Measurements from ENCODE around the gene ANKMY2. TPM values are rescaled to one million over a fixed set of nuclear protein-coding genes. Genes with fewer than 3 reads are reported as not detected.
A peak's percentile ranks its signal among the peaks of the same experiment; 100 is the strongest.
"Not testable (repeated sequence)": the region's sequence is repeated elsewhere in the genome, so short reads cannot be mapped to it uniquely, and the experiment has no call there.

The ANKMY2 gene
- polyA plus RNA-seq, result 1 to 10 TPM; 5.0 to 5.9 TPM

DNA sequence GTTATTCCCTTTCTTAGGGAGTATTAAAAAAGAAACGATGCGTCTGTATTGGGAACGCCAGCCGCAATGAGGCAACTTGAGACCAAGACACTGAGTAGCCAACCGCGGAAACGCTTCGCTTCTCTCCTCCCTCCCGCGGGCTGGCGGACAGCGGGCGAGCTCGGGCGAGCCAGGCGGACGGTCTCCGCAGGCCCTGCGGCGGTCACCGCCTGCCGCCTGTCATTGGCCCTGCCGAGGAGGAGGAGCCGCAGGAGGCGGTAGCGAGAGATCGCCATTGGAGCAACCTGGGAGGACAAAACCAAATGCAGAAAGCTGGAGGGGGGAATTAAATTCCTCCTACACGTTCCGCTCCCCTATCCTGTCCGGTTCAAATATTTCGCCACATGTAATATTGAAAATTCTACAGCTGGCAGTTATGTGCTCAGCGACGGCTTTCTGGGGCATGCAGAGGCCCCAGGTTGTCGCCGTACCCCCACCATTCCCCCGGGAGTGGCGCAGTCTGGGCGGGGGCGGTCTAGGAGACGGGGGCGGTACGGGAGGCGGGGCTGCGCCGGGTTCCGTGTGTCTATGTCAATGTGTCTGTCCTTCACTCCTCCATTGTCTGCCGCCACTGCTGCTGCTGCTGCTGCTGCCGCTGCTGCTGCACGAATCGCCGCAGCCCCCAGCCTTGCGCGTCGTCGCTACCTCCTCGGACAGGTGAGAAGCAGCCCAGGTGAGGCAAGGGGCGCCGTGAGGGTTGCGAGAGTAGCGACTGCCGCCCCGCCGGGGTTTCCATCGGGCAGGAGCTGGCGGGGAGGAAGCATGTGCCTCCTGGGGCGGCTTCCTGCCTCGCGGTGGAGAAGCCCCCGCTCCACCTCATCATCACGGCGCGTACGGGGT lies at the start of gene ANKMY2, which contains the start of gene BZW2:
ANKMY2 (minus strand) TSS at position 162 of the 879 bp plus-strand sequence. CDS start 181 bp downstream, outside the sequence.
BZW2 (plus strand) TSS at position 589 of the 879 bp plus-strand sequence. CDS start 19,263 bp downstream, outside the sequence.
- H3K27ac ChIP-seq (ENCODE audit: low read depth in 2 of 2, low read length in 1 of 2), result peak within 1 kb of the TSS; percentile 93 to 94
- peak within 1 kb of the TSS; percentile 90 to 94 for H3K4me3 ChIP-seq (ENCODE audit: low read depth in 1 of 2, low read length in 2 of 2)
- peaks cover 2 to 6% of the 10 kb centered on the region in 2 donors for H3K4me1 ChIP-seq (ENCODE audit: control insufficient read depth in 2 of 2, insufficient read depth in 2 of 2, low read length in 1 of 2)
- 0% methylated on average over 71 to 73 of the region's 73 CpGs for WGBS, 2 donors
- H3K27me3 ChIP-seq (ENCODE audit: control insufficient read depth in 1 of 2, insufficient read depth in 2 of 2, low read length in 2 of 2), result no peaks in the 10 kb centered on the region
- no peaks in the 10 kb centered on the region for H3K36me3 ChIP-seq (ENCODE audit: control insufficient read depth in 2 of 2, insufficient read depth in 2 of 2, low read length in 1 of 2)
- no peaks in the 10 kb centered on the region for H3K9me3 ChIP-seq (ENCODE audit: control insufficient read depth in 2 of 2, insufficient read depth in 1 of 2, low read depth in 1 of 2, low read length in 1 of 2)

- 87 to 88% methylated on average over 6 of the region's 6 CpGs for WGBS, 2 donors
Observed at GRCh38 chr7:16694806-16695205, 49.3 kb upstream of the ANKMY2 start.

DNA sequence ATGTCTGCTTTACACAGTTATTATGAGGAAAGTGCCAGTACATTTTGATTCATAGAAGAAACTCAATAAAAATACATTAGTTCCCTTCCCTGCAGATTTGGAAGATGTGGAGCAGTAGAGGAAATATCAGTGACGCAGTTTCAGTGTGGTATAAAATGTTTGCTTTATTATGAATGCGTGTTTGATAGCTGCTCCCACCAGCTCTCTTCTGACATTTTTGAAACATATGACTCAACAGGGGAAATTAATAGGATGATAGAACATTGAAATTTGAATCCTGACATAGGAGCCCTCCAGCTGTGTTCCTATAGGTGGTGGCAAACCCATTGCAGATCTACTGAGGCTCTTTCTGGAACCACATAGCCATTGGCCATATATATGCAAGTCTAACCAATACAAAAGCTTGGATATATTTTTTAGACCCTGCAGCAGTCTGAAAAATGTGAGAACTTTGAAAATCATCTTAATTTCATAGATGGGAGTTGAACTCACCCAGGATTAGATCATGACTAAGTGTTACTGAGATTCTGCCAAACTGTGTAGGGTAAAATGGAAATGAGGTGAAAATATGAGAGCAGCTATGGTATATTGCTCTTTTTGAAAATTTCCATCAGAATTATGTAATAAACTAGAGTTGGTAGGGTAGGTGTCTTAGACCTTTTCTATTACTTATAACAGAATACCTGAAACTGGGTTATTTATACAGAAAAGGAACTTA lies 48.2 kb upstream of the ANKMY2 start:
- 93 to 99% methylated on average over 2 of the region's 2 CpGs for WGBS, 2 donors
- H3K27me3 ChIP-seq (ENCODE audit: control insufficient read depth in 1 of 2, insufficient read depth in 2 of 2, low read length in 2 of 2), result no peaks in the 10 kb centered on the region
- H3K9me3 ChIP-seq (ENCODE audit: control insufficient read depth in 2 of 2, insufficient read depth in 1 of 2, low read depth in 1 of 2, low read length in 1 of 2), result no peaks in the 10 kb centered on the region
- H3K36me3 ChIP-seq (ENCODE audit: control insufficient read depth in 2 of 2, insufficient read depth in 2 of 2, low read length in 1 of 2), result peaks cover 0 to 17% of the 10 kb centered on the region in 2 donors
- H3K4me1 ChIP-seq (ENCODE audit: control insufficient read depth in 2 of 2, insufficient read depth in 2 of 2, low read length in 1 of 2), result no peaks in the 10 kb centered on the region
- H3K4me3 ChIP-seq (ENCODE audit: low read depth in 1 of 2, low read length in 2 of 2), result no peak overlapping the region
- no peak overlapping the region for H3K27ac ChIP-seq (ENCODE audit: low read depth in 2 of 2, low read length in 1 of 2)

More at GRCh38 chr7:16694806-16695205, 49.3 kb upstream of the ANKMY2 start:
- Histone ChIP-seq H3K4me1 (ENCODE audit: control insufficient read depth in 2 of 2, insufficient read depth in 2 of 2, low read length in 1 of 2) (no peaks in the 10 kb centered on the region), H3K27me3 (ENCODE audit: control insufficient read depth in 1 of 2, insufficient read depth in 2 of 2, low read length in 2 of 2) (no peaks in the 10 kb centered on the region), H3K9me3 (ENCODE audit: control insufficient read depth in 2 of 2, insufficient read depth in 1 of 2, low read depth in 1 of 2, low read length in 1 of 2) (no peaks in the 10 kb centered on the region), H3K4me3 (ENCODE audit: low read depth in 1 of 2, low read length in 2 of 2) (no peak overlapping the region), H3K27ac (ENCODE audit: low read depth in 2 of 2, low read length in 1 of 2) (no peak overlapping the region), H3K36me3 (ENCODE audit: control insufficient read depth in 2 of 2, insufficient read depth in 2 of 2, low read length in 1 of 2) (peaks cover 0 to 17% of the 10 kb centered on the region in 2 donors)

DNA sequence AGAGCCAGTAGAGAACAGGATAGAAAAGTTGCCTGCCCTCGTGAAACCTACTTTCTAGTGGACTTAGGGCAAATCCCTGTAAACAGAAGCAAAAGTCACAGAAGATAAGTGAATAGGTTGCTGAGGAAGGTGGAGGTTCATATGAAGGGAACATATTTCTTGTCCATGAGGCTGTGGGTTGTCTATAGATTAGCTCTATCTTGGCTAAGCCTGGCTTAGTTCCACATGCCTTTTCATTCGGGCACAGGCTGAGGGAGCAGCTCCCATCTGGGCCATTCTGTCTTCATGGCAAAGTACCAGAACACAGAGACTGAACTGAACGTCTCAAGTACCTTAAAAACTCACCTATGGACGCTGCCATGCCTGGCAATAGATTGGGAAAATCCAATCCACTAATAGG lies 45.7 kb upstream of the ANKMY2 start:
- WGBS, 2 donors, result 82 to 85% methylated on average over 4 of the region's 4 CpGs
- no peaks in the 10 kb centered on the region for H3K27me3 ChIP-seq (ENCODE audit: control insufficient read depth in 1 of 2, insufficient read depth in 2 of 2, low read length in 2 of 2)
- H3K4me1 ChIP-seq (ENCODE audit: control insufficient read depth in 2 of 2, insufficient read depth in 2 of 2, low read length in 1 of 2), result no peaks in the 10 kb centered on the region
- no peak overlapping the region for H3K27ac ChIP-seq (ENCODE audit: low read depth in 2 of 2, low read length in 1 of 2)
- H3K36me3 ChIP-seq (ENCODE audit: control insufficient read depth in 2 of 2, insufficient read depth in 2 of 2, low read length in 1 of 2), result peaks cover 0 to 5% of the 10 kb centered on the region in 2 donors
- H3K4me3 ChIP-seq (ENCODE audit: low read depth in 1 of 2, low read length in 2 of 2), result no peak overlapping the region
- H3K9me3 ChIP-seq (ENCODE audit: control insufficient read depth in 2 of 2, insufficient read depth in 1 of 2, low read depth in 1 of 2, low read length in 1 of 2), result no peaks in the 10 kb centered on the region

GRCh38 chr7:16688249-16688648 lies 42.7 kb upstream of the ANKMY2 start:
- 78 to 81% methylated on average over 2 of the region's 2 CpGs for WGBS, 2 donors
- Histone ChIP-seq H3K9me3 (ENCODE audit: control insufficient read depth in 2 of 2, insufficient read depth in 1 of 2, low read depth in 1 of 2, low read length in 1 of 2) (no peaks in the 10 kb centered on the region), H3K36me3 (ENCODE audit: control insufficient read depth in 2 of 2, insufficient read depth in 2 of 2, low read length in 1 of 2) (no peaks in the 10 kb centered on the region), H3K4me1 (ENCODE audit: control insufficient read depth in 2 of 2, insufficient read depth in 2 of 2, low read length in 1 of 2) (no peaks in the 10 kb centered on the region), H3K27ac (ENCODE audit: low read depth in 2 of 2, low read length in 1 of 2) (no peak overlapping the region), H3K27me3 (ENCODE audit: control insufficient read depth in 1 of 2, insufficient read depth in 2 of 2, low read length in 2 of 2) (no peaks in the 10 kb centered on the region), H3K4me3 (ENCODE audit: low read depth in 1 of 2, low read length in 2 of 2) (no peak overlapping the region)

- H3K27ac ChIP-seq (ENCODE audit: low read depth in 2 of 2, low read length in 1 of 2), result no peak overlapping the region
- no peaks in the 10 kb centered on the region for H3K27me3 ChIP-seq (ENCODE audit: control insufficient read depth in 1 of 2, insufficient read depth in 2 of 2, low read length in 2 of 2)
- H3K9me3 ChIP-seq (ENCODE audit: control insufficient read depth in 2 of 2, insufficient read depth in 1 of 2, low read depth in 1 of 2, low read length in 1 of 2), result no peaks in the 10 kb centered on the region
- H3K36me3 ChIP-seq (ENCODE audit: control insufficient read depth in 2 of 2, insufficient read depth in 2 of 2, low read length in 1 of 2), result no peaks in the 10 kb centered on the region
- no peaks in the 10 kb centered on the region for H3K4me1 ChIP-seq (ENCODE audit: control insufficient read depth in 2 of 2, insufficient read depth in 2 of 2, low read length in 1 of 2)
- no peak overlapping the region for H3K4me3 ChIP-seq (ENCODE audit: low read depth in 1 of 2, low read length in 2 of 2)
- WGBS, 2 donors, result 96% methylated on average over 2 of the region's 2 CpGs
Observed at GRCh38 chr7:16685535-16685934, 40.0 kb upstream of the ANKMY2 start.

- 71% methylated on average over 2 of the region's 2 CpGs for WGBS, 2 donors
- no peaks in the 10 kb centered on the region for H3K36me3 ChIP-seq (ENCODE audit: control insufficient read depth in 2 of 2, insufficient read depth in 2 of 2, low read length in 1 of 2)
Observed at GRCh38 chr7:16684935-16685334, 39.4 kb upstream of the ANKMY2 start.

GRCh38 chr7:16678645-16679566 lies 33.4 kb upstream of the ANKMY2 start:
- not testable (repeated sequence) for H3K9me3 ChIP-seq (ENCODE audit: control insufficient read depth in 2 of 2, insufficient read depth in 1 of 2, low read depth in 1 of 2, low read length in 1 of 2); H3K36me3 ChIP-seq (ENCODE audit: control insufficient read depth in 2 of 2, insufficient read depth in 2 of 2, low read length in 1 of 2)
- WGBS, 2 donors, result 88 to 90% methylated on average over 14 of the region's 14 CpGs

More at GRCh38 chr7:16684935-16685334, 39.4 kb upstream of the ANKMY2 start:
- Histone ChIP-seq H3K27me3 (ENCODE audit: control insufficient read depth in 1 of 2, insufficient read depth in 2 of 2, low read length in 2 of 2) (no peaks in the 10 kb centered on the region), H3K27ac (ENCODE audit: low read depth in 2 of 2, low read length in 1 of 2) (no peak overlapping the region), H3K9me3 (ENCODE audit: control insufficient read depth in 2 of 2, insufficient read depth in 1 of 2, low read depth in 1 of 2, low read length in 1 of 2) (no peaks in the 10 kb centered on the region), H3K4me1 (ENCODE audit: control insufficient read depth in 2 of 2, insufficient read depth in 2 of 2, low read length in 1 of 2) (no peaks in the 10 kb centered on the region), H3K4me3 (ENCODE audit: low read depth in 1 of 2, low read length in 2 of 2) (no peak overlapping the region)

DNA sequence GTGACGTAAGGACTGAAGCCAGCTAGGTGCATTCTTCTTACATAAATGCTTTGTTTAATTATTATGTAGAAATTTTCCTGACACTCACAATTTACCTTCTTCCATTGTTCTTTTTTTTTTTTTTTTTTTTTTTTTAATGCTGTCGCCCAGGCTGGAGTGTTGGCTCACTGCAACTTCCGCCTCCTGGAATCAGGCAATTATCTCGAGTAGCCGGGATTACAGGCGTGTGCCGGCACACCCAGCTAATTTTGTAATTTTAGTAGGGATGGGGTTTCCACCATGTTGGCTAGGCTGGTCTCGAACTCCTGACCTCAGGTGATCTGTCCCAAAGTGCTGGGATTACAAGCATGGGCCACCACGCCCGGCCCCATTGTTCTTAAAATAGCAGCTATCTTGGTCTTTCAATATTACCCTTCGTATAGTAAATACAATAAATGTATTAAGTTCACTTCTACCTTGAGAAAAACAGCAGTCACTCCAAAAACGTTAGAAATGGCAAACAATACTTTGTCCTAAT lies 32.5 kb upstream of the ANKMY2 start:
- peaks cover 0 to 2% of the 10 kb centered on the region in 2 donors for H3K4me1 ChIP-seq (ENCODE audit: control insufficient read depth in 2 of 2, insufficient read depth in 2 of 2, low read length in 1 of 2)
- H3K27ac ChIP-seq (ENCODE audit: low read depth in 2 of 2, low read length in 1 of 2), result no peak overlapping the region
- H3K4me3 ChIP-seq (ENCODE audit: low read depth in 1 of 2, low read length in 2 of 2), result no peak overlapping the region
- H3K9me3 ChIP-seq (ENCODE audit: control insufficient read depth in 2 of 2, insufficient read depth in 1 of 2, low read depth in 1 of 2, low read length in 1 of 2), result no peaks in the 10 kb centered on the region
- WGBS, 2 donors, result 86 to 89% methylated on average over 12 of the region's 12 CpGs
- no peaks in the 10 kb centered on the region for H3K27me3 ChIP-seq (ENCODE audit: control insufficient read depth in 1 of 2, insufficient read depth in 2 of 2, low read length in 2 of 2)
- no peaks in the 10 kb centered on the region for H3K36me3 ChIP-seq (ENCODE audit: control insufficient read depth in 2 of 2, insufficient read depth in 2 of 2, low read length in 1 of 2)

More at GRCh38 chr7:16678645-16679566, 33.4 kb upstream of the ANKMY2 start:
- H3K27ac ChIP-seq (ENCODE audit: low read depth in 2 of 2, low read length in 1 of 2); H3K4me3 ChIP-seq (ENCODE audit: low read depth in 1 of 2, low read length in 2 of 2); H3K4me1 ChIP-seq (ENCODE audit: control insufficient read depth in 2 of 2, insufficient read depth in 2 of 2, low read length in 1 of 2); H3K27me3 ChIP-seq (ENCODE audit: control insufficient read depth in 1 of 2, insufficient read depth in 2 of 2, low read length in 2 of 2): not testable (repeated sequence)
